ENCODE data around the gene LAPTM5.

LAPTM5 gene

GRCh38 chr1:30755746-30756145, 1.8 kb downstream of the LAPTM5 start:
- DNase-seq (ENCODE audit: low read depth): no peak

- DNase-seq (ENCODE audit: low read depth): no peak
Measured at GRCh38 chr1:30755334-30755733, 2.2 kb downstream of the LAPTM5 start.

- DNase-seq (ENCODE audit: low read depth): no peak
Measured at GRCh38 chr1:30754684-30755171, 2.8 kb downstream of the LAPTM5 start.

- DNase-seq (ENCODE audit: low read depth): no peak
Measured at GRCh38 chr1:30753660-30754123, 3.9 kb downstream of the LAPTM5 start.

GRCh38 chr1:30753118-30753517, 4.5 kb downstream of the LAPTM5 start:
- DNase-seq (ENCODE audit: low read depth): no peak

GRCh38 chr1:30752651-30752908, 5.0 kb downstream of the LAPTM5 start:
- no peak for DNase-seq (ENCODE audit: low read depth)

- DNase-seq (ENCODE audit: low read depth): no peak
Measured at GRCh38 chr1:30751830-30752650, 5.5 kb downstream of the LAPTM5 start.

- no peak for DNase-seq (ENCODE audit: low read depth)
Measured at GRCh38 chr1:30750731-30751291, 6.8 kb downstream of the LAPTM5 start.

GRCh38 chr1:30749691-30750583, 7.6 kb downstream of the LAPTM5 start:
- DNase-seq (ENCODE audit: low read depth): no peak

GRCh38 chr1:30748699-30749401, 8.7 kb downstream of the LAPTM5 start:
- DNase-seq (ENCODE audit: low read depth): no peak

GRCh38 chr1:30748098-30748698, 9.4 kb downstream of the LAPTM5 start:
- no peak for DNase-seq (ENCODE audit: low read depth)

- no peak for DNase-seq (ENCODE audit: low read depth)
Measured at GRCh38 chr1:30747033-30748008, 10.3 kb downstream of the LAPTM5 start.

GRCh38 chr1:30746212-30747032, 11.2 kb downstream of the LAPTM5 start:
- no peak for DNase-seq (ENCODE audit: low read depth)

- DNase-seq (ENCODE audit: low read depth): no peak
Measured at GRCh38 chr1:30745834-30746208, 11.8 kb downstream of the LAPTM5 start.

- DNase-seq (ENCODE audit: low read depth): no peak
Measured at GRCh38 chr1:30745156-30745833, 12.3 kb downstream of the LAPTM5 start.

GRCh38 chr1:30744060-30744756, 13.4 kb downstream of the LAPTM5 start:
- DNase-seq (ENCODE audit: low read depth): no peak

- DNase-seq (ENCODE audit: low read depth): no peak
Measured at GRCh38 chr1:30743584-30744059, 14.0 kb downstream of the LAPTM5 start.

- no peak for DNase-seq (ENCODE audit: low read depth)
Measured at GRCh38 chr1:30742963-30743559, 14.5 kb downstream of the LAPTM5 start.

Measured in stimulated activated CD8-positive, alpha-beta memory T cell treated with anti-CD3 and anti-CD28 coated beads, Interleukin-15, amount 100 ng/mL, for 24 hours (primary cell).